Kidney capillary endothelial cell (primary cell): ENCODE results near the gene KIF13A.
"Not testable (repeated sequence)": the region's sequence is repeated elsewhere in the genome, so short reads cannot be mapped to it uniquely, and the experiment has no call there.

Experiments used
- DNase-seq: peaks from one replicate; pipeline ENCODE4 v3.0.0-alpha.2; 2018; ENCODE audit warnings: low spot score

KIF13A gene

GRCh38 chr6:17968876-17969275, 18.6 kb downstream of the KIF13A start:
- DNase-seq = no peak

GRCh38 chr6:17967668-17968518, 19.5 kb downstream of the KIF13A start:
- no peak for DNase-seq

GRCh38 chr6:17966451-17966850, 21.0 kb downstream of the KIF13A start:
- DNase-seq = no peak

- DNase-seq = peak; percentile 54
These were observed 22.0 kb downstream of the KIF13A start for GRCh38 chr6:17965397-17965796.

- DNase-seq = no peak
These were observed 22.8 kb downstream of the KIF13A start for GRCh38 chr6:17964633-17965032.

GRCh38 chr6:17962436-17963031, 24.9 kb downstream of the KIF13A start:
- DNase-seq = no peak

- DNase-seq = no peak
These were observed 28.1 kb downstream of the KIF13A start for GRCh38 chr6:17959302-17959701.

GRCh38 chr6:17957904-17958620, 29.4 kb downstream of the KIF13A start:
- no peak for DNase-seq

GRCh38 chr6:17957498-17957897, 29.9 kb downstream of the KIF13A start:
- no peak for DNase-seq

- DNase-seq = no peak
These were observed 30.3 kb downstream of the KIF13A start for GRCh38 chr6:17957086-17957485.

- no peak for DNase-seq
These were observed 37.3 kb downstream of the KIF13A start for GRCh38 chr6:17950095-17950494.

GRCh38 chr6:17949168-17949567, 38.3 kb downstream of the KIF13A start:
- DNase-seq = no peak

- DNase-seq = no peak
These were observed 38.7 kb downstream of the KIF13A start for GRCh38 chr6:17948725-17949124.

GRCh38 chr6:17947574-17947973, 39.9 kb downstream of the KIF13A start:
- DNase-seq = not testable (repeated sequence)

GRCh38 chr6:17945575-17945974, 41.9 kb downstream of the KIF13A start:
- DNase-seq = no peak

- no peak for DNase-seq
These were observed 42.3 kb downstream of the KIF13A start for GRCh38 chr6:17945111-17945510.

GRCh38 chr6:17941318-17941717, 46.1 kb downstream of the KIF13A start:
- no peak for DNase-seq

- DNase-seq = no peak
These were observed 47.2 kb downstream of the KIF13A start for GRCh38 chr6:17940151-17940792.

- no peak for DNase-seq
These were observed 48.5 kb downstream of the KIF13A start for GRCh38 chr6:17938901-17939300.

GRCh38 chr6:17935188-17936149, 52.0 kb downstream of the KIF13A start:
- DNase-seq = no peak

GRCh38 chr6:17933716-17934115, 53.7 kb downstream of the KIF13A start:
- DNase-seq = no peak
